GM13977 (cell line): ENCODE data around the gene JAKMIP3.

Experiments
- DNase-seq: peaks from one replicate; pipeline ENCODE4 v3.0.0; 2012; ENCODE audit warnings: low spot score
- in situ Hi-C: fragments of 300-500 bp; cut with MboI; formaldehyde crosslinking; loops from one replicate; pipeline ENCODE4 v1.12.0; 2022; ENCODE audit warnings: low sequenced_read_pairs, low pct_unique_long_range_greater_than_20kb, mixed read lengths, inconsistent platforms; ENCODE audit not compliant: unreplicated experiment
- TF ChIP-seq, protein P1 (sequence below): IDR thresholded peaks from 2 replicates; pipeline ENCODE4 v1.5.1; 2012; ENCODE audit warnings: mild to moderate bottlenecking, control low read depth; ENCODE audit not compliant: insufficient read depth; ENCODE audit errors: extremely low read depth, missing control alignments

The JAKMIP3 gene

DNA sequence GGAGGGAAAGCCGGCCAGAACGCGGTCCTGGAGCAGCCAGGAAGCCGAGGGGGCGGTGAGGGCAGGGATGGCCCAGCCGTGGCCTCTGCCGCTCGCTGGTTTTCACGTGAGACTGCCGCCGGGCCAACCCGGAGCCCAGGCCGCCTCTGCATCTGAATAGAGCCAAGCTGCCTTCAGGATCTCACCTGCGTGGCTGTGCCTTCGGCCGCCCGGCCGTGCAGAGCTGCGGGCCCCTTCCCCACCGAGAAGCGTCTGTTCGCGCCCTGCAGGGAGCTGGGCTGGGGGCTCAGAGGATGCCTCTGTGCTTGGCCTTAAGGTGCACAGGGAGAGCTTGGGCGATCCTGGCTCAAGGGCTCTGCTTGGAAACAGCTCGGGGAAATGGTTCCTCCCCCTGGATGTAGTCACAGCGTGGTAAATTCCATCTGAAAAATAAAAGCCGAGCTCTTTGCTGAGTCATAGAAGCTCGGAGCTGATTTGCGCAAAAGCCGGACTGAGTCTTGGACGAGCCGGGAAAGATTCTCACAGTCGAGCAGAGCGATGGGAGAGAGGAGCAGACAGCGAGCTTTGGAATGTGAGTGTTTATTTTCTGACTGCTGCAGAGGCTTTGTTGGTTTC, at the start of gene JAKMIP3:
Gene JAKMIP3 (plus strand): TSS at position 456 of the 615 bp plus-strand sequence. CDS start 38,863 bp downstream, outside the sequence.
- TF ChIP-seq, protein P1, sequence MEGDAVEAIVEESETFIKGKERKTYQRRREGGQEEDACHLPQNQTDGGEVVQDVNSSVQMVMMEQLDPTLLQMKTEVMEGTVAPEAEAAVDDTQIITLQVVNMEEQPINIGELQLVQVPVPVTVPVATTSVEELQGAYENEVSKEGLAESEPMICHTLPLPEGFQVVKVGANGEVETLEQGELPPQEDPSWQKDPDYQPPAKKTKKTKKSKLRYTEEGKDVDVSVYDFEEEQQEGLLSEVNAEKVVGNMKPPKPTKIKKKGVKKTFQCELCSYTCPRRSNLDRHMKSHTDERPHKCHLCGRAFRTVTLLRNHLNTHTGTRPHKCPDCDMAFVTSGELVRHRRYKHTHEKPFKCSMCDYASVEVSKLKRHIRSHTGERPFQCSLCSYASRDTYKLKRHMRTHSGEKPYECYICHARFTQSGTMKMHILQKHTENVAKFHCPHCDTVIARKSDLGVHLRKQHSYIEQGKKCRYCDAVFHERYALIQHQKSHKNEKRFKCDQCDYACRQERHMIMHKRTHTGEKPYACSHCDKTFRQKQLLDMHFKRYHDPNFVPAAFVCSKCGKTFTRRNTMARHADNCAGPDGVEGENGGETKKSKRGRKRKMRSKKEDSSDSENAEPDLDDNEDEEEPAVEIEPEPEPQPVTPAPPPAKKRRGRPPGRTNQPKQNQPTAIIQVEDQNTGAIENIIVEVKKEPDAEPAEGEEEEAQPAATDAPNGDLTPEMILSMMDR = no peak
- DNase-seq = no peak
- in situ Hi-C loops = no loop called here

DNA sequence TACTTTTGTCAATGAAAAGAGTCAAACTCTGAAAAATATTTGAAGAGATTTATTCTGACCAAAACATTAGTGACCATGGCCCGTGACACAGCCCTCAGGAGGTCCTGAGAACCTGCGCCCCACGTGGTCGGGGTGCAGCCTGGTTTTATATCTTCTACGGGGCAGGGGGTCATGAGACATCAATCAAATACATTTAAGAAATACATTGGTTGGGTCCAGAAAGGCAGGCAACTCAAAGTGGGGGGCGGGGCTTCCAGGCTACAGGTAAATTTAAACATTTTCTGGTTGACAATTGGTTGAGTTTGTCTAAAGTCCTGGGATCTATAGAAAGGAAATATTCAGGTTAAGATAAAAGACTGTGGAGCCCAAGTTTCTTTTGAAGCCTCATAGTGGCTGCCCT, 49.2 kb upstream of the JAKMIP3 start:
- in situ Hi-C loops = loop anchor here (25.0 kb wide), 1 partner anchor 1829 kb away; no protein-coding TSS in a partner anchor
- TF ChIP-seq, protein P1 = no peak
- DNase-seq = no peak

DNA sequence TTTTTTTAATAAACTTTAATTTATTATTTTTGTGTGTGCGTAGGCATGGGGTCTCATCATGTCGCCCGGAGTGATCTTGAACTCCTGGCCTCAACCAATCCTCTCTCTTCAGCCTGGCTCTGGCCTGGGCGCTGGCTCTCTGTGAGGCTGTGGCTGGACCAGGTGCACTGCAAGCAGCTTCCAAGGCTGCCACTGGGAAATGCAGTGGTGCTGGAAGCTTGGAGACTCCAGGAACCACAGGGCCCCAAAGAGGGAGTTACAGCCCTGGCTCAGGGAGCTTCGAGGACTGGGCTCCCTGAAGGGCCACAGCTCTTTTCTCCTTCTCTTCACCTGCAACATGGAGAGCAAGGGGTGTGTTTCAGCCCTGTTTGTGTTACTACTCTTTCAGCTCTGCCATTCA, 47.3 kb upstream of the JAKMIP3 start:
- TF ChIP-seq, protein P1 = no peak
- in situ Hi-C loops = loop anchor here (25.0 kb wide), 1 partner anchor 1831 kb away; no protein-coding TSS in a partner anchor
- DNase-seq = no peak

DNA sequence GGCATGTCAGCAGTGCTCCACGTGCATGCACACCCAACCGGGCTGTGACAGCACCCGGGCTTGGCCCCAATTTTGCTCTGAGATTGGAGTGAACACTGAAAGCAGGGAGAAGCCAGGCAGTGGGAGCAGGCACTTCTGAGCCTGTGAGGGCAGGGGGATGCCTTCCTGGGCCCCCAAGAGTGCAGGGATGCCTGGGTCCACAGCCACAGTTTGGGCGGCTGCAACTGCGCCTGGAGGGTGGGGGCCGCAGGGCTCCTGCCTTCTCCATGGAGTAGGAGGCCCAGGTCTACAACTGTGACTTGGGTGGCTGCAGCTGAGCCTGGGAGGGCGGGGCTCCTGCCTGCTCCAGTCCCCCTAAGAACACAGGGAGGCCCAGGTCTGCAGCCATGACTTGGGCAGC, 46.4 kb upstream of the JAKMIP3 start:
- in situ Hi-C loops = loop anchor here (25.0 kb wide), 1 partner anchor 1832 kb away; no protein-coding TSS in a partner anchor
- TF ChIP-seq, protein P1 = no peak
- no peak for DNase-seq

DNA sequence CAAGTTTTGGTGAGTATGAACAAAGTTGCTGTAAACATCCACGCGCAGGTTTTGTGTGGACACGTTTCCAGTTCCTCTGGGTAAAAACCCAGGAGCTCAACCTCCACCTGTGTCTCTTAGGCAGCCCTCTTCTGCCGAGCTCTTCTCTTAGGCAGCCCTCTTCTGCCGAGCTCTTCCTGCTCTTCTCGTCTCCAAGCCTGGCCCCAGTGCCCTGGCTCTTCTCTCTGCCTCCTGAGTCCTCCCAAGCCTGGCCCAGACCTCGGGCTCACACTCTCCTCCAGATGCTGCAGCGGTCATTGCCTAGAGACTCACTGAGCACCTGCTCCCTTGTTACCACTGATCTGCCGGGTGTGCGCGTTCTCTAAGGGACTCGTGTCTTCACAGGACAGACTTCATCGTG, 45.3 kb upstream of the JAKMIP3 start:
- in situ Hi-C loops = loop anchor here (25.0 kb wide), 1 partner anchor 1833 kb away; no protein-coding TSS in a partner anchor
- TF ChIP-seq, protein P1 = no peak
- DNase-seq = no peak

DNA sequence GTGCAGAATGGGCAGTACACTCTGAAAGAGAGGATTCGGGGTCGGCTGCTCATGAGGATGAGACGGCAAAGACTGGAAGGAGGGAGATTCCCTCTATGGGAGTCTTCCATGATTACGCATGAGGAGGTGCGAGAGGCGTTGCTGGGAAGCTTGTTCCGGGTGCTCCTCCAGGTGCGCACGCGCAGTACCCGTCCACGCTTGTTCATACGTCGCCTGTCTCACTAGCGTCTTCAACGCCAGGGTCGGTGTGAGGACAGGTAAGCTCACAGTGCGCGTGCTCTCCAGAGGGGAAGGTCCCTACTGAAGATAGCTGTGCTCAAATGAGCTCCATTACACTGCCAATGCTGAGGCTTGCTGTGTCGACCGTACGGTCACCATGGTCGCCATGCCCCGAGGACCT, 44.7 kb upstream of the JAKMIP3 start:
- TF ChIP-seq, protein P1 = no peak
- no peak for DNase-seq
- in situ Hi-C loops = loop anchor here (25.0 kb wide), 1 partner anchor 1834 kb away; no protein-coding TSS in a partner anchor
